Erythroblast (primary cell): ENCODE results near the gene TEX101.
"Not testable (repeated sequence)": the region's sequence is repeated elsewhere in the genome, so short reads cannot be mapped to it uniquely, and the experiment has no call there.

Experiments
- GATA1 ChIP-seq: IDR thresholded peaks from 2 replicates; pipeline ENCODE4 v1.6.1; 2011; ENCODE audit warnings: low read depth, mild to moderate bottlenecking, control low read depth, low read length, moderate library complexity
- POLR2A ChIP-seq: IDR thresholded peaks from 2 replicates; pipeline ENCODE4 v1.6.1; 2011; ENCODE audit warnings: mild to moderate bottlenecking, low read length

DNA sequence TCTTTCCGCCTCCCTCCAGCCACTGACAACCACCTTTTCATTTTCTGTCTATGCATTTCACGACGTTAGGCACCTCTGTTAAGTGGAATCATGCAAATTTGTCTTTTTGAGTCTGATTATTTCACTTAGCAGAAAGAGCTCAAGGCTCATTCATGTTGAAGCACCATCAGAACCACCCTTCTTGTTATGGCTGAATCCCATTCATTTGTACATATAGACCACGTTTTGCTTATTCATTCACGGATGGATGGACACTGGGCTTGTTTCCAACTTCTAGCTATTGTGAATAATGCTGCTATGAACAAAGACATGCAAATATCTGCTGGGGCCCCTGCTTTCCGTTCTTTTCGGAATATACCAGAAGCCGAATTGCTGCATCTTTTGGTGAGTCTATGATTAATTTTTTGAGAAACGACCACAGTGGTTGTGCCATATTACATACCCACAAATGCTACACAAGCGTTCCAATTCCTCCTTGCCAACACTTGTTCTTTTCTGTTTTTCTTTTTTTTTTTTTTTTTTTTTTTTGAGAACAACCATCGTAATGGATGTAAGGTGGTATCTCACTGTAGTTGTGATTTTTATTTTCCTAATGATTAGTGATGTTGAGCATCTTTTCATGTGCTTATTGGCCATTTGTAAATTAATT lies 23.7 kb upstream of the TEX101 start:
- not testable (repeated sequence) for TF ChIP-seq POLR2A, GATA1
